Measurements from ENCODE around the gene B9D2. TPM values are rescaled to one million over a fixed set of nuclear protein-coding genes. Genes with fewer than 3 reads are reported as not detected.
"Not testable (repeated sequence)": the region's sequence is repeated elsewhere in the genome, so short reads cannot be mapped to it uniquely, and the experiment has no call there.

B9D2 gene
- total RNA-seq, 1 donor from 2014 or later, result 2.1 TPM

- H3K4me1 ChIP-seq (ENCODE audit: control insufficient read depth in 3 of 3, insufficient read depth in 3 of 3, low read length in 3 of 3), result peaks cover 29 to 37% (median 32%) of the 10 kb centered on the region in 3 donors
- no peaks in the 10 kb centered on the region for H3K9me3 ChIP-seq (ENCODE audit: control insufficient read depth in 3 of 3, low read length in 3 of 3)
- H3K36me3 ChIP-seq (ENCODE audit: control insufficient read depth in 3 of 3, insufficient read depth in 3 of 3, low read length in 3 of 3), result no peaks in the 10 kb centered on the region
- peak overlapping the region; percentile 75 to 85 (median 76) for H3K4me3 ChIP-seq (ENCODE audit: low read length in 3 of 3)
- H3K27me3 ChIP-seq (ENCODE audit: control insufficient read depth in 3 of 3, insufficient read depth in 3 of 3, low read length in 3 of 3), result peaks cover 0 to 42% (median 38%) of the 10 kb centered on the region in 3 donors
- peak overlapping the region; percentile 44 for H3K27ac ChIP-seq (ENCODE audit: low read depth, low read length)
- peak overlapping the region; percentile 56 to 74 (median 63) for H3K9ac ChIP-seq (ENCODE audit: low read depth in 1 of 3, low read length in 3 of 3)
Measured at GRCh38 chr19:41351339-41352245, 12.4 kb downstream of the B9D2 start.

GRCh38 chr19:41350735-41351338 is 13.1 kb downstream of the B9D2 start:
- Histone ChIP-seq H3K4me1 (ENCODE audit: control insufficient read depth in 3 of 3, insufficient read depth in 3 of 3, low read length in 3 of 3) (peaks cover 29 to 37% (median 30%) of the 10 kb centered on the region in 3 donors), H3K27me3 (ENCODE audit: control insufficient read depth in 3 of 3, insufficient read depth in 3 of 3, low read length in 3 of 3) (peaks cover 0 to 42% (median 38%) of the 10 kb centered on the region in 3 donors), H3K27ac (ENCODE audit: low read depth, low read length) (peak overlapping the region; percentile 44)

GRCh38 chr19:41346916-41347315 is 17.0 kb downstream of the B9D2 start:
- not testable (repeated sequence) for H3K4me3 ChIP-seq (ENCODE audit: low read length in 3 of 3); H3K9ac ChIP-seq (ENCODE audit: low read depth in 1 of 3, low read length in 3 of 3); H3K27ac ChIP-seq (ENCODE audit: low read depth, low read length); H3K9me3 ChIP-seq (ENCODE audit: control insufficient read depth in 3 of 3, low read length in 3 of 3)
- Histone ChIP-seq H3K27me3 (ENCODE audit: control insufficient read depth in 3 of 3, insufficient read depth in 3 of 3, low read length in 3 of 3) (peaks cover 0 to 12% (median 9%) of the 10 kb centered on the region in 3 donors), H3K4me1 (ENCODE audit: control insufficient read depth in 3 of 3, insufficient read depth in 3 of 3, low read length in 3 of 3) (peaks cover 11 to 14% (median 14%) of the 10 kb centered on the region in 3 donors), H3K36me3 (ENCODE audit: control insufficient read depth in 3 of 3, insufficient read depth in 3 of 3, low read length in 3 of 3) (peaks cover 4 to 11% (median 11%) of the 10 kb centered on the region in 3 donors)

More at GRCh38 chr19:41350735-41351338, 13.1 kb downstream of the B9D2 start:
- H3K9me3 ChIP-seq (ENCODE audit: control insufficient read depth in 3 of 3, low read length in 3 of 3), result no peaks in the 10 kb centered on the region
- H3K9ac ChIP-seq (ENCODE audit: low read depth in 1 of 3, low read length in 3 of 3), result peak overlapping the region; percentile 56 to 74 (median 63)
- H3K4me3 ChIP-seq (ENCODE audit: low read length in 3 of 3), result peak overlapping the region; percentile 75 to 85 (median 76)
- no peaks in the 10 kb centered on the region for H3K36me3 ChIP-seq (ENCODE audit: control insufficient read depth in 3 of 3, insufficient read depth in 3 of 3, low read length in 3 of 3)

DNA sequence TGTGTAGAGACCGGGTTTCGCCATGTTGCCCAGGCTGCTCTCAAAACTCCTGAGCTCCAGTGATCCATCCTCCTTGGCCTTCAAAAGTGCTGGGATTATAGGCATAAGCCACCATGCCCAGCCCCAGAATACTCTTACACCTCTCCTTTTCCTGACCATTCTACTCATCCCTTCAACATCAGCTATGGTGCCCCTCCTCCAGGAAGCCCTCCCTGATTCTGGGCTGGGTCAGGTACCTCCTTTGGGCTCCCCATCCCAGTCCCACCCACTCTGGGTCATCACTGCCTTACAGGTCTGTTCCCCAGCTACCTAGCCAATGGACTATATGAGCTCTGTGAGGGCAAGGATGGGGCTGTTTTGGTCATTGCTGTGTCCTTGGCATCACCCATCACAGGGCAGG is 19.8 kb downstream of the B9D2 start:
- H3K9me3 ChIP-seq (ENCODE audit: control insufficient read depth in 3 of 3, low read length in 3 of 3), result no peaks in the 10 kb centered on the region
- H3K27me3 ChIP-seq (ENCODE audit: control insufficient read depth in 3 of 3, insufficient read depth in 3 of 3, low read length in 3 of 3), result no peaks in the 10 kb centered on the region
- no peak overlapping the region for H3K4me3 ChIP-seq (ENCODE audit: low read length in 3 of 3)
- H3K36me3 ChIP-seq (ENCODE audit: control insufficient read depth in 3 of 3, insufficient read depth in 3 of 3, low read length in 3 of 3), result peaks cover 6 to 16% (median 16%) of the 10 kb centered on the region in 3 donors
- H3K4me1 ChIP-seq (ENCODE audit: control insufficient read depth in 3 of 3, insufficient read depth in 3 of 3, low read length in 3 of 3), result peaks cover 0 to 6% (median under 1%) of the 10 kb centered on the region in 3 donors
- no peak overlapping the region for H3K9ac ChIP-seq (ENCODE audit: low read depth in 1 of 3, low read length in 3 of 3)
- no peak overlapping the region for H3K27ac ChIP-seq (ENCODE audit: low read depth, low read length)

DNA sequence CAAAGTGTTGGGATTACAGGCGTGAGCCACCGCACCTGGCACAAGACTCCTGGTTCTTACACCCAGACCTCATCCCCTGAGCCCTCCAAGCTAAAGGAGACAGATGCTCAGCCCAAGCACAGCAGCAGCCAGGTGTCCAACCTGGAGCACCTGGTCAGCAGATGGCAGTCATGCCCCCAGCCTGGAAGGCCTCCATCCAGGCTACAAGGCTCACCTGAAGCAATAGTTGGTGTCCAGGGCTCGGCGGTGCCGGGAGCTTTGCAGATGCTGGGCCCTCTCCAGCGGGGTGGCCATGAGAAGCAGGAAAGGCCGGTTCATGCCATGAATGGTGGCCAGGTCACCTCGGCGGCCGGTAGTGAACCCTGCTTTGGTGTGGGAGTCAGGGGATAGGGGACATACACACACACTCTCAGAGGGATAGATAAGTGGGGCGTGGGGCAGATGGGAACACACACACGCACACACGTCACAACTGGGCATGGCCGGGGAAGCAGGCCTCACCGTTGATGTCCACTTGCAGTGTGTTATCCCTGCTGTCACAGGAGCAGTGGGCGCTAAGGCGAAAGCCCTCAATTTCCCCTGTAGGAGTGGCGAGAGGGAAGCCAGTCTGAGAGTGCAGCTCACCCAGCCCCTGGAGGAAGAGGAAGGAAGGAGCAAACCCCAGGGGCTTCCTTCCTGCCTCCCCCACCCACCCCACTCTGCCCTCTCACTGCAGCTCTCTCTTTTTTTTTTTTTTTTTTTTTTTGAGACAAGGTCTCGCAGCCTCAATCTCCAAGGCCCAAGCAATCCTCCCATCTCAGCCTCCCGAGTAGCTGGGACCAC is 22.1 kb downstream of the B9D2 start:
- Histone ChIP-seq H3K9me3 (ENCODE audit: control insufficient read depth in 3 of 3, low read length in 3 of 3) (no peaks in the 10 kb centered on the region), H3K36me3 (ENCODE audit: control insufficient read depth in 3 of 3, insufficient read depth in 3 of 3, low read length in 3 of 3) (peaks cover 6 to 16% (median 16%) of the 10 kb centered on the region in 3 donors), H3K4me3 (ENCODE audit: low read length in 3 of 3) (no peak overlapping the region), H3K4me1 (ENCODE audit: control insufficient read depth in 3 of 3, insufficient read depth in 3 of 3, low read length in 3 of 3) (peaks cover 0 to 6% (median 0%) of the 10 kb centered on the region in 3 donors), H3K27me3 (ENCODE audit: control insufficient read depth in 3 of 3, insufficient read depth in 3 of 3, low read length in 3 of 3) (no peaks in the 10 kb centered on the region), H3K27ac (ENCODE audit: low read depth, low read length) (no peak overlapping the region), H3K9ac (ENCODE audit: low read depth in 1 of 3, low read length in 3 of 3) (no peak overlapping the region)

DNA sequence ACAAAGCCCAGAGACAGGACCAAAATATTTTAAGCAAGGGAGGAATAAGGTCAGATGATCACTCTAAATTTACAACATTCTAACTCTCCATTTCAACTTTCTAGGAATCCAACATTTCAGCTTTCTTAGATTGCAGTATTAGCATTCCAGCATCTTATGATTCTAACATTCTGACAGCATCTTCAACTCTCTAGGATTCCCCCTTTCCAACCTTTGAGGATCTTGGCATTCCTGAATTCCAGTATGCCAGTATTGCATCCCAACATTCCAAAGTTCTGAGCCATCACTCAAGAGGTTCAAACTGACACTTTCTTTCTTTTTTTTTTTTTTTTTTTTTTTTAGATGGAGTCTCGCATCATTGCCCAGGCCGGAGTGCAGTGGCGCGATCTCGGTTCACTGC is 24.0 kb downstream of the B9D2 start:
- no peaks in the 10 kb centered on the region for H3K27me3 ChIP-seq (ENCODE audit: control insufficient read depth in 3 of 3, insufficient read depth in 3 of 3, low read length in 3 of 3)
- no peak overlapping the region for H3K9ac ChIP-seq (ENCODE audit: low read depth in 1 of 3, low read length in 3 of 3)
- no peak overlapping the region for H3K27ac ChIP-seq (ENCODE audit: low read depth, low read length)
- H3K4me1 ChIP-seq (ENCODE audit: control insufficient read depth in 3 of 3, insufficient read depth in 3 of 3, low read length in 3 of 3), result peaks cover 0 to 6% (median 0%) of the 10 kb centered on the region in 3 donors
- H3K9me3 ChIP-seq (ENCODE audit: control insufficient read depth in 3 of 3, low read length in 3 of 3), result no peaks in the 10 kb centered on the region
- H3K36me3 ChIP-seq (ENCODE audit: control insufficient read depth in 3 of 3, insufficient read depth in 3 of 3, low read length in 3 of 3), result peaks cover 6 to 16% (median 15%) of the 10 kb centered on the region in 3 donors
- no peak overlapping the region for H3K4me3 ChIP-seq (ENCODE audit: low read length in 3 of 3)

- H3K9me3 ChIP-seq (ENCODE audit: control insufficient read depth in 3 of 3, low read length in 3 of 3), result no peaks in the 10 kb centered on the region
- no peak overlapping the region for H3K27ac ChIP-seq (ENCODE audit: low read depth, low read length)
- H3K4me1 ChIP-seq (ENCODE audit: control insufficient read depth in 3 of 3, insufficient read depth in 3 of 3, low read length in 3 of 3), result no peaks in the 10 kb centered on the region
- H3K36me3 ChIP-seq (ENCODE audit: control insufficient read depth in 3 of 3, insufficient read depth in 3 of 3, low read length in 3 of 3), result peaks cover 6 to 9% (median 8%) of the 10 kb centered on the region in 3 donors
- H3K4me3 ChIP-seq (ENCODE audit: low read length in 3 of 3), result no peak overlapping the region
- H3K27me3 ChIP-seq (ENCODE audit: control insufficient read depth in 3 of 3, insufficient read depth in 3 of 3, low read length in 3 of 3), result no peaks in the 10 kb centered on the region
- no peak overlapping the region for H3K9ac ChIP-seq (ENCODE audit: low read depth in 1 of 3, low read length in 3 of 3)
Measured at GRCh38 chr19:41335467-41335866, 28.5 kb downstream of the B9D2 start.

DNA sequence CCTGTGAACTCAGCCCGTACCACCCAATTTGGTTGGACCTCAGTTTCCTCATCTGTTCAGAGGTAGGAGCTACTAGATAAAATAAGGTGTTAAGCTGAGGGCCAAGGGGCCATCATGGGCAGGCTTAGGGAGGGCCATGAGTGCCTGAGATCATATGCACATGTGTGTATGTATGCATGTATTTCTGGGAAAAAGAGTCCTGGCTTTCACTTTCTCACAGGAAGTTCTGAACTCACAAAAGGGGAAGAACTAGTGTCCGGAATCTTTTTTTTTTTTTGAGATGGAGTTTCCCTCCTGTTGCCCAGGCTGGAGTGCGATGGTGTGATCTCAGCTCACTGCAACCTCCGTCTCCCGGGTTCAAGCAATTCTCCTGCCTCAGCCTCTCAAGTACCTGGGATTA is 29.2 kb downstream of the B9D2 start:
- H3K36me3 ChIP-seq (ENCODE audit: control insufficient read depth in 3 of 3, insufficient read depth in 3 of 3, low read length in 3 of 3), result peaks cover 6 to 8% (median 7%) of the 10 kb centered on the region in 3 donors
- no peaks in the 10 kb centered on the region for H3K9me3 ChIP-seq (ENCODE audit: control insufficient read depth in 3 of 3, low read length in 3 of 3)
- peak overlapping the region; percentile 48 for H3K27ac ChIP-seq (ENCODE audit: low read depth, low read length)
- no peaks in the 10 kb centered on the region for H3K4me1 ChIP-seq (ENCODE audit: control insufficient read depth in 3 of 3, insufficient read depth in 3 of 3, low read length in 3 of 3)
- no peak overlapping the region for H3K4me3 ChIP-seq (ENCODE audit: low read length in 3 of 3)
- H3K9ac ChIP-seq (ENCODE audit: low read depth in 1 of 3, low read length in 3 of 3), result no peak overlapping the region
- H3K27me3 ChIP-seq (ENCODE audit: control insufficient read depth in 3 of 3, insufficient read depth in 3 of 3, low read length in 3 of 3), result no peaks in the 10 kb centered on the region

GRCh38 chr19:41332468-41332867 is 31.5 kb downstream of the B9D2 start:
- peaks cover 6 to 9% (median 6%) of the 10 kb centered on the region in 3 donors for H3K36me3 ChIP-seq (ENCODE audit: control insufficient read depth in 3 of 3, insufficient read depth in 3 of 3, low read length in 3 of 3)
- H3K27ac ChIP-seq (ENCODE audit: low read depth, low read length), result no peak overlapping the region
- H3K27me3 ChIP-seq (ENCODE audit: control insufficient read depth in 3 of 3, insufficient read depth in 3 of 3, low read length in 3 of 3), result no peaks in the 10 kb centered on the region
- no peak overlapping the region for H3K9ac ChIP-seq (ENCODE audit: low read depth in 1 of 3, low read length in 3 of 3)
- H3K4me1 ChIP-seq (ENCODE audit: control insufficient read depth in 3 of 3, insufficient read depth in 3 of 3, low read length in 3 of 3), result peaks cover 14 to 17% (median 16%) of the 10 kb centered on the region in 3 donors
- no peak overlapping the region for H3K4me3 ChIP-seq (ENCODE audit: low read length in 3 of 3)
- no peaks in the 10 kb centered on the region for H3K9me3 ChIP-seq (ENCODE audit: control insufficient read depth in 3 of 3, low read length in 3 of 3)

Measured in skeletal muscle tissue (tissue), 4 donors.